NCI-H510A (cell line): ENCODE measurements around the gene CABCOCO1.

Experiments used
- DNase-seq: peaks from one replicate; lab custom pipeline; 2025; lab: John Stamatoyannopoulos, UW

CABCOCO1 gene

DNA sequence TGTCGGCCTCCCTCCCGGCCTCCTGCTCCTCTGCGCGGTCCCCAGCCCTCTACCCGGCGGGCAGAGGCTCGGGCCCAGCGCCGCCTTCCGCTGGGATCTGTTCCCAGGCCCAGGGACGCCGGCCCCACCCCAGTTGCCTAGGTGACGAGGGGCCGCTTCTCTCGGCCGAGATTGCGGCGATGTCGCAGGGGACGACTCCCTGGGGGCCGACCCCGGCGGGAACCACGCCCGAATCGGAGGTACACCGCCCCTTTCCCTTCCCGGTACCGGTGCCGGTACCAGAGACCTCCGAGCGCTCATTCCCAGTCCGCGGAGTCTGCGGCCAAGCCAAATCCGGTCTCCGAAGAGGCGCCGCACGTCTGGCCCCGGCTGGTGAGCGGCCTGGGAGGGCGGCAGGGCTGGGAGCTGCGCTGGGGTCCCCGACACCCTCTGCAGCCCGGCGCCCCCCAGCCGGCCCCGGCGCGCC lies at the start of gene CABCOCO1:
Gene CABCOCO1, plus strand, starts transcription at position 136 of the 466 bp plus-strand sequence. Its CDS starts 44 bp downstream, at position 180.
- DNase-seq = peak; percentile 33

DNA sequence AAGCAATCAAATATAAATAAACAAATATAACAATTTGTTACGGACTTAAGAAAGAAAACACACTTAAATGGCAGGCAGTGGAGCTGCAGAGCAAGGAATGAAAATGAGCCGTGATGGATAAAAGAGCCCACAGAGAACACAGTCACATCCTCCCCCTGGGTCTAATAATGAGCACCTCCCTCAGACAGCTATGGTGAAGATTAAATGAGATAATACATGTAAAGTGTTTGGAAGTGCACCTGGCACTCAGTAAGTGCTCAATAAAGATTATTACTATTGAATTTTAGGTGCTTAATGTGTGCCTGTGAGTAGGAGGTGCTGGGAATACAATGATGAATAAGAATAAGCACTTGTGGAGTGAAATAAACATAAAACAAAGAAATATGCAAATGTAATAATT lies 49.1 kb upstream of the CABCOCO1 start:
- DNase-seq = no peak

DNA sequence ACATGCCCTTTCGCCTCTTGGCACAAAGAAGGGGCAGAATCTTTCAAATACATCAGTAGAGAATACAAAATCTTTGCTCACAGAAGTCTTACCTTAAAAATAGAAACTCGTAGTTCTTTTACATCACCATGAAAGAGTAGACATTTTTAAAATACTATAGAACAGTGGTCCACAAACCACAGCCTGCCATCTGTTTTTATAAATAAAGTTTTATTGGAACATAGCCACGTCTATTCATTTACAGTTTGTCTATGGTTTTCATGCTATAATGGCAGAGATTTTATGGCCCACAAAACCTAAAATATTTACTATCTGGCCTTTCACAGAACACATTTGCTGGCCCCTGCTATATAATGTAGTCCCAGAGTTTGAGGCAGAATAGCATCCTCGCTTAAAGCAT lies 46.1 kb upstream of the CABCOCO1 start:
- DNase-seq = no peak

GRCh38 chr10:61617180-61617579 lies 45.5 kb upstream of the CABCOCO1 start:
- DNase-seq = no peak

GRCh38 chr10:61617586-61617985 lies 45.1 kb upstream of the CABCOCO1 start:
- no peak for DNase-seq

DNA sequence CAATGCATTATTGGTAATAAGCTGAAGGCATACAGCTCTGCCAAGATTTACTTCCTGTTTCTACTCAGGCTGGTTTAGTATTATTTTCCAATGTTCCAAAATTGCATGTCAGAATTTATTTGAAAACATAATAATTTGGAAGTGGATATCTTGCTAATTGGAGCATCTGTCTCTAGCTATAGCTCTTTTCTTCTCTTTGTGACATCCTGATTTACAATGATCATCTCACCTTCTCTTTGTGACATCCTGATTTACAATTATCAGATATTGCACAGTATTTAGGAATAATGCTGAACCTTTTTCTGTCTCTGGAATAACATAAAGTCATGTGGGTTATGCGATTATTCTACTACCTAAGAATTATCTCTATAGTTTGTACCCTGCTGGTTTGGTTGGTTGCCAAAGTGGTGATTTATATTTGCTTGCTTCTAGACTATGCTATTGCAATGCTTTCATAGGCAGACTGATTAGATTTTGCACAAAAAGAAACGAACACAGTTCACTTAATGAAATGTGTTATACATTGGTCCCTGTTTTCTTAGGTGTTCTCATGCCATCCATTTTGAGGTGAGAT lies 44.3 kb upstream of the CABCOCO1 start:
- no peak for DNase-seq

- DNase-seq = no peak
These were observed 42.2 kb upstream of the CABCOCO1 start for GRCh38 chr10:61620506-61620905.

DNA sequence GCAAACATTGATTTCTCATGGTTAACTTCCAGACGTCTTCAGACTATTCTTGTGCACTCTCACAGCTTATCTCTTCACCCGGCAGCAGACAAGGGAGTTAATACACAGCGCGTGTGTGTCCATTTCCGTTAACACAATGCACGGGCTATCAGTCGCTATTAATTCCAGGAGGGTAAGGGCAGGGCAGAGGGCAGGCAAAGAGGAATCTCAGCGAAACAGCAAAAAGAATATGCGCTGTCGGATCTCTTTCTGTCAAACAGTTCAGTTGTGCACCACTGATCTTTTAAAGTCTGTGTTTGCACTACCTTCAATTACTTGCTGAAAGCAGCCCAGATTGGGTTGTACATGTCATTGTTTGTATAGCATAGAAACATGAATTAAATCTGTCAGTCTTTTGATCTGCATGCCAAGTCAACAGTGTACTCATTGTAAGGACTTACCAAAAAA lies 41.1 kb upstream of the CABCOCO1 start:
- DNase-seq = no peak

- DNase-seq = no peak
These were observed 39.6 kb upstream of the CABCOCO1 start for GRCh38 chr10:61623161-61623560.

DNA sequence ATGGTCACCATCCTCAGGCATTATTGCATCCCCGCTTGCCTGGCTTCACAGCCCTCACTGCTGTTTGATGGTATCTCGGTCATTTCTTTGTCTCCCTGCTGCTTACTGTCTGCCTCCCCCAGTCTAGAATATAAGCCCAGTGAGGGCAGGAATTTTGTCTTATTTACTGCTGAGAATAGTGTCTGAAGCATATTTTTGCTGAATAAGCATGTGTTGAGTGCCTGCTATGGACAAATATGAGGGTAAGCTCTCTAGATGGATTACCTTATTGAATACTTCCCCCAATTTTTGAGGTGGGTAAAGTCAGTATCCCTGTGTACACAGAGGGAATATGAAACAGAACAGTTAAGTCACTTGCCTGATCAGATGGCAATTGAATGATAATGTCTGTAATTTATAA lies 36.5 kb upstream of the CABCOCO1 start:
- DNase-seq = no peak

DNA sequence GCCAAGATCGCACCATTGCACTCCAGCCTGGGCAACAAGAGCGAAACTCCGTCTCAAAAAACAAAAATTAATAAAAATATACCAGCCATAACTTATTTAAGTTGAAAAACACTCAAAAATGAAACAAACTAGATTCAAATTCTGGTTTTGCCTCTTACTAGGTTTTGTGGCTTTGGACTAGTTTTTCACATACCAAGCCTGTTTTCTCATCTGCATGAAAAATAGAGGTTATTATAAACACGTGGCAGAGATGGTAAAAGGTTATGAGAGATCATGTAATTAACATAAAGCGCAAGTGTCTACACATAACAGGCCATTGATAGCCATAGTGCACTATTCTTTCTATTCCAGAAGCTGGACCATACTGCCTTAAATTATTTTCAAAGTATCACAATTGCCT lies 35.5 kb upstream of the CABCOCO1 start:
- DNase-seq = no peak

- no peak for DNase-seq
These were observed 34.4 kb upstream of the CABCOCO1 start for GRCh38 chr10:61628151-61628874.

- no peak for DNase-seq
These were observed 33.7 kb upstream of the CABCOCO1 start for GRCh38 chr10:61628875-61629513.

- no peak for DNase-seq
These were observed 33.2 kb upstream of the CABCOCO1 start for GRCh38 chr10:61629576-61629975.

DNA sequence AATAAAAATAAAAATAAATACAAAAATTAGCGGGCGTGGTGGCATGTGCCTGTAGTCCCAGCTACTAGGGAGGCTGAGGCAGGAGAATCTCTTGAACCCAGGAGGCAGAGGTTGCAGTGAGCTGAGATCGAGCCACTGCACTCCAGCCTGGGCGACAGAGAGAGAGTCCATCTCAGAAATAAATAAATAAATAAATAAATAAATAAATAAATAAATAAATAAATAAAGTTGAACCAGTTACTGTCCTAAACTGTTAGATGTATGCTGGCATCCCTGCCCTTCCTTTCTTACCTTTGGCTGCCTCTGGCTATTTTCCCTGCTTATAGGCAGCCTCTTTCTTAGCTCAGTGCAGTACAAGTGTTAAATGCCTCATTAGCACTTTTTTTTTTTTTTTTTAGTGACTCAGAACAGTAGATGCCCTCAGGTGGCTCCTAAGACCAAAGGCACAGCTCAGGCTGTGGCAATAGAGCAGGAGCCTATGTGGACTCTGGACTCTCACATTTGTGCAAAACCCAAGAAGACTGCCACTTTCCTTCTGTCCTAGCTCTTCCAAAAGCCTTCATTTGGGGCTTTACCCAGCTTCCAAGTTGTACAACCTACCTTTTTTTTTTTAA lies 30.6 kb upstream of the CABCOCO1 start:
- DNase-seq = no peak

DNA sequence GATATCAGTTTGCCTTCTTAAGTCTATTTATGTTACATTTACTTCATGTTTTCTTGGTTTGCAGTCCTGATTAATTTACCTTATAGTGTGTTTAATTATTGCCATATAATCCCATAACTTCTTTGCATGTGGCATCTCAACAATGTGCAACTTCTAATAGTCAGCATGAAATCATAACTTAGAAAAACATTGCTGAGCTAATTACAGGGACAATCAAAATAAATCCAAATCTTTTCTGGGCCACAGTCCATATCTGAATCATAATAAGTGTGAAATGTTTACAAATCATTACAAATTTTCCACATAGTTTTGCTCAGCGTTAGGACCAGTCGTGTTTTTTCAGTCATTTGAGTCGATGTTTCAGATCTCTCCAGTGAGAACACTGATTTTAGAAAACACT lies 29.1 kb upstream of the CABCOCO1 start:
- DNase-seq = no peak

DNA sequence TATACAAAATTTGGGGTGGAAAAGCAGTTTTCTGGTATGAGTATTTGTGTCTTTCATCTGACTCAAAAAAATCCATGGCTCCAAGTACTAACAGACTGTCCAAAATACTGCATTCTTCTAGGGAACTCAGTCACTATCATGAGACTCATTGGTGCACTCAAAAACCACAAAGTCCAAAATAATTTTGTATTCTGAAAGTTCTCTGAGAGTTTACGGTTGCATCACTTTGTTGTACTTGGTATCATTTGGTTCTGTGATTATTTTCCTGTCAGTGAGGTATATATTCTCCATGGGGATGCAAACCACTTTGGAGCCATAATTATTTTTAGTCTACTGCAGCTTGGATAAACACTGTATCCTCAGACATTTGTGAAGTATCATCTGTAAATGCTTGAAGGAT lies 28.0 kb upstream of the CABCOCO1 start:
- no peak for DNase-seq

GRCh38 chr10:61635471-61635870 lies 27.3 kb upstream of the CABCOCO1 start:
- DNase-seq = no peak

DNA sequence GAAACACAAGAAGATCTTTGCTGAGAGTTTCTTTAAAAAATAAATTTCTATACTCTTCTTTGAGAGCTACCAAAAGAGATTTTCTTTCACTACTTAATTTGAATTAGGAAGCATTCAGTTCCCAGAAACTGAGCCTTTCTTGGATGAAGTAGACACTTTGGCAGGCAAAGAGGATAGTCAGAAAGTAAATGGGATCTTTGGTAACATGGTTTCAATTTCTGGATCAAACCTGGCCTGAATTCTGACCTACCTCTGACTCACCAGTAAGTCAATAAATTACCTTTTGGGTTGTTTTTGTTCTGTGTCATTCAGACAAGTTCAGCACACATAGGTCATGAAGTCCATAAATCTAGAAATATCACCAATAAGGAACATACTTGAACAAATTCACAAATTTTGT lies 26.8 kb upstream of the CABCOCO1 start:
- no peak for DNase-seq

DNA sequence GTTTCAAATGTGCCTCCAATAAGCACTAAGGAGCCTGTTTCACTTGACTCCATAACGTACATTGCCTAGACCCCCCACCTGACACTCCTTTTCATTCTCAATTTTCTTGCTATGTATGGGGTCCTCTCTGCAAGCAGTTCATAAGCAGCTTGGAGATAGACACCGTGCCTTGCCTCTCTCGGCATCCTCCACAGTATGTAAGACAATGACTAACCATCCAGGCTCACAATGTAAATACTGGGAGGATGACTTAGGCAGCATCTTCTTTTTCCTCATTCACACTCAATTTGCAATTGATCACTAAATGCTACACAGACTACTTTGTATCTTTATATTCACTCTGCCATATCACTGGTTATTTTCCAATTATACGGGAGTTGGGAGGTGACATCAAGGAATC lies 22.8 kb upstream of the CABCOCO1 start:
- no peak for DNase-seq

DNA sequence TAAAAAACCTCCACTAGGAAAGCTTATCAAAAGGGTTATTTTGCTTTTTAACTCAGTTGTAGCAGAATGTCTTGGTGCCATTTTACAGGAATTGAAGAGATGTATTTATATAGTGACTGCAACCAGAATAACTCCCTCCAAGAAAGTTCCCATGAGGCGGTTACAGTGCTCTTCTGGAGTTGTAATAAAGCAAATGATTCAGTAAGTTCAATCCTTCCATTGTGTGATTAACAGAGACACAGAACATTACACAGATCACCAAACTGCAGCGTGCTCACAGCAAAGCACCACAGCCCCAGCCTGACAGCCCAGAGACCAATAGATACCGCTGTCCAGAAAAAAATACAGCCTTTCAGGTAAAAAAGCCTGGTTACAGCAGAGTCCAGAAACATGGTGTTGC lies 21.9 kb upstream of the CABCOCO1 start:
- no peak for DNase-seq

DNA sequence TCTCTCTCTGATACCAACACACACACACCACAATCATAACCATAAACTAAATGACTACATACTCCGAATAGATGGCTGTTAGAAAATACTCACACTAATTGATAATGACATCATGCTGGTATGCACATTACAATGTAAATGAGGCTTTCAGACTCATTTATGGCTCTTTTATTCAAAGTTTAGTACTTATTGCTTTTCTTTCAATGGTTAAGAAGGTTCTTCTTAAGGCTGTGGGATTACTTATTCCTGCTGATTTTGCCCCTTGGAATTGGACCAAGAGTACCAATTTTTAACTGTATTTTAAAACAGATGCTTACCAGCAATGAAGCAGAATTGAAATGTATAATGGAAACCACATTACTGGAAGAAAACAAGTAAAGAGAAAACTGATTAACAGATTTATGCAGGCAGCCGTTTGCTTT lies 20.6 kb upstream of the CABCOCO1 start:
- no peak for DNase-seq

DNA sequence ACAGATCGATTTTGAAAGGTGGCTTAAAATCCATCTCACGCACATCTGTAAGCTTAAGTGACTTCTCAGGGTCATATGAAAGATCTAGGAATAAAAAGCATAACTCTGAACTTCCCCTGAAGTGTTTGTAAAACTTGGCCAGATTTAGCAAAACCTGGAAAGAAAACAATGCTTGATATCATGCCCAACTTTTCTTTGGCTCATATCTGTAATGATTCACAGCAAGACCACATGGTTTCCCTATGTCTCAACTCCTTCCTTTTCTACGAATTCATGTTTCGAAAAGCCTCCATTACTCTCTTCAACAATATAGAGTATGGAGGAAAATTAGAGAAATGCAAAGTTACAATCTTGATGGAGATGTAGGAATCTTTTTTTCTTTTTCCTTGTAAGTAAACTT lies 20.1 kb upstream of the CABCOCO1 start:
- no peak for DNase-seq
